K562 (cell line): ENCODE measurements around the gene NELL1. TPM values are rescaled to one million over a fixed set of nuclear protein-coding genes. Genes with fewer than 3 reads are reported as not detected.

Source experiments
- ATAC-seq: fragments of 200-7000 bp; cut with Tn5 transposase; 3 replicates; pipeline ENCODE4 v1.9.1; 2020; ENCODE audit warnings: moderate library complexity
- BruUV-seq: library from RNA; stranded (reverse); fragments of 400-500 nt; replicated peaks from 2 replicates; lab custom pipeline; 2021; lab: Mats Ljungman, UMichigan
- CTCF ChIA-PET: fragments of 300-600 bp; formaldehyde crosslinking; extraction: SDS; loops from one replicate; lab custom pipeline; 2021; ENCODE audit warnings: low intra/inter-chr PET ratio; lab: Yijun Ruan, JAX
- POLR2A ChIA-PET: fragments of 300-600, 350-650 bp; sonication (Branson Sonifier 250); formaldehyde crosslinking; extraction: SDS; loops from one replicate; lab custom pipeline; 2021; ENCODE audit warnings: antibody characterized with exemption, inconsistent platforms; lab: Yijun Ruan, JAX
- DNase-seq, 4 experiments: peaks; one replicate each; pipeline versions ENCODE4 v3.0.0 to v3.0.0-alpha.2; 2011 to 2018; ENCODE audit warnings: low spot score in 3 of 4, mixed read lengths in 3 of 4; ENCODE audit errors: extremely low read depth in 1 of 4
- FAIRE-seq: peaks from 2 replicates; lab custom pipeline; 2011; peaks lifted over from hg19 to GRCh38; lab: Jason Lieb, UNC
- H2AFZ ChIP-seq: 2 replicates; pipeline ENCODE4 v1.6.0; 2011; ENCODE audit warnings: low read depth, low read length, control low read depth, inconsistent platforms
- H3K27ac ChIP-seq: fragments of 200-600 bp; 3 replicates; pipeline ENCODE4 v1.8.0; 2011; ENCODE audit warnings: low read depth, mild to moderate bottlenecking, control low read depth, inconsistent platforms, low read length, moderate library complexity, mixed read lengths; ENCODE audit errors: extremely low read depth
- H3K27me3 ChIP-seq, 2 experiments: fragments of 300-600 bp in 1 of 2; 2 replicates in 1 of 2; 3 replicates in 1 of 2; pipeline versions ENCODE4 v1.6.0 to v1.8.0; 2011; ENCODE audit warnings: inconsistent platforms in 2 of 2, low read length in 2 of 2, mild to moderate bottlenecking in 1 of 2, mixed read lengths in 1 of 2, moderate library complexity in 1 of 2; ENCODE audit not compliant: control insufficient read depth in 2 of 2, insufficient read depth in 2 of 2
- H3K36me3 ChIP-seq: fragments of 300-600 bp; 3 replicates; pipeline ENCODE4 v1.8.0; 2011; ENCODE audit warnings: mild to moderate bottlenecking, low read length, inconsistent platforms; ENCODE audit not compliant: control insufficient read depth, insufficient read depth
- H3K4me1 ChIP-seq, 2 experiments: fragments of 200-600 bp in 1 of 2; replicated peaks in 1 of 2; 2 replicates in 1 of 2; 3 replicates in 1 of 2; pipeline versions ENCODE4 v1.5.1 to v1.8.0; 2011; ENCODE audit warnings: inconsistent platforms in 2 of 2, low read length in 2 of 2, mild to moderate bottlenecking in 1 of 2, mixed read lengths in 1 of 2, moderate library complexity in 1 of 2; ENCODE audit not compliant: control insufficient read depth in 2 of 2, insufficient read depth in 2 of 2
- H3K4me2 ChIP-seq: 2 replicates; pipeline ENCODE4 v1.6.1; 2011; ENCODE audit warnings: low read length, control low read depth, inconsistent platforms, mixed read lengths; ENCODE audit not compliant: insufficient read depth
- H3K4me3 ChIP-seq: fragments of 200-600 bp; sonication (generic), shearing (Covaris generic); 2 replicates; pipeline ENCODE4 v1.5.1; 2016; ENCODE audit warnings: control low read depth, inconsistent platforms
- H3K79me2 ChIP-seq: fragments of 200-600 bp; 3 replicates; pipeline ENCODE4 v1.8.0; 2011; ENCODE audit warnings: low read length, inconsistent platforms; ENCODE audit not compliant: control insufficient read depth, insufficient read depth
- H3K9ac ChIP-seq, 2 experiments: 2 replicates each; pipeline versions ENCODE4 v1.6.0 to v1.6.1; 2011; ENCODE audit warnings: low read depth in 2 of 2, low read length in 2 of 2, control low read depth in 1 of 2, inconsistent platforms in 1 of 2, mild to moderate bottlenecking in 1 of 2, mixed read lengths in 1 of 2; ENCODE audit not compliant: insufficient read depth in 1 of 2
- H3K9me1 ChIP-seq: one replicate; pipeline ENCODE4 v1.6.0; 2011; ENCODE audit warnings: inconsistent platforms, mild to moderate bottlenecking, low read length, moderate library complexity; ENCODE audit not compliant: control insufficient read depth, insufficient read depth
- H3K9me3 ChIP-seq: replicated peaks from 2 replicates; pipeline ENCODE4 v1.5.1; 2011; ENCODE audit warnings: low read depth, low read length, inconsistent platforms; ENCODE audit not compliant: control insufficient read depth, insufficient read depth
- H4K20me1 ChIP-seq: replicated peaks from 2 replicates; pipeline ENCODE4 v1.6.1; 2011; ENCODE audit warnings: low read length, inconsistent platforms, mixed read lengths; ENCODE audit not compliant: control insufficient read depth, insufficient read depth
- ATF2 ChIP-seq: sonication (generic); formaldehyde crosslinking; IDR thresholded peaks from 2 replicates; pipeline ENCODE4 v1.8.1; 2022; ENCODE audit warnings: missing genetic modification reagents
- CBX5 ChIP-seq: IDR thresholded peaks from 2 replicates; pipeline ENCODE4 v1.6.1; 2014; ENCODE audit warnings: low read depth, borderline replicate concordance
- ELF2 ChIP-seq: fragments of 250-450 bp; sonication (Bioruptor Pico); IDR thresholded peaks from 2 replicates; pipeline ENCODE4 v1.5.0; 2021; ENCODE audit warnings: mild to moderate bottlenecking
- EZH2 ChIP-seq: IDR thresholded peaks from 2 replicates; pipeline ENCODE4 v1.6.1; 2012; ENCODE audit warnings: low read depth, mild to moderate bottlenecking, inconsistent platforms, low read length, borderline replicate concordance
- GABPB1 ChIP-seq: sonication (generic); formaldehyde crosslinking; IDR thresholded peaks from 2 replicates; pipeline ENCODE4 v1.8.0; 2022; ENCODE audit warnings: mild to moderate bottlenecking, missing genetic modification reagents
- RBFOX2 ChIP-seq: fragments of 200-400 bp; formaldehyde crosslinking; IDR thresholded peaks from 2 replicates; pipeline ENCODE4 v1.6.1; 2017; ENCODE audit warnings: low read depth, mild to moderate bottlenecking, low read length, moderate library complexity
- ZNF124 ChIP-seq: sonication (generic); formaldehyde crosslinking; IDR thresholded peaks from 2 replicates; pipeline ENCODE4 v1.8.1; 2022; ENCODE audit warnings: missing genetic modification reagents
- ZNF707 ChIP-seq: fragments of 250-450 bp; sonication (Bioruptor Pico); conservative IDR thresholded peaks from 2 replicates; pipeline ENCODE4 v1.8.0; 2022; ENCODE audit warnings: inconsistent platforms, mild to moderate bottlenecking, moderate library complexity
- WGBS: fragments of 100-300 bp; shearing (Covaris generic); methylation state at CpG from one replicate; pipeline ENCODE4 v1.1.6; 2016; ENCODE audit warnings: low coverage, mixed read lengths; ENCODE audit not compliant: insufficient coverage; ENCODE audit errors: missing lambda C conversion rate; 5-methylcytosine and 5-hydroxymethylcytosine counted together
- in situ Hi-C: fragments of 300-500 bp; cut with MboI; formaldehyde crosslinking; loops from 4 replicates; pipeline ENCODE4 v1.15.0; 2018; ENCODE audit warnings: inconsistent platforms, mixed read lengths
- intact Hi-C: fragments of 100-400 bp; cut with micrococcal nuclease; formaldehyde crosslinking; loops from 2 replicates; pipeline ENCODE4 v1.14.2; 2022
- polyA plus RNA-seq, 8 experiments: library from polyadenylated mRNA; depleted of rRNA in 4 of 8; stranded (reverse) in 5 of 8; unstranded in 3 of 8; fragments of >200 nt; fragmentation: Nextera tagmentation in 2 of 8; fragmentation: Illumina TruSeq in 1 of 8; extraction: Ambion mirVana in 2 of 8; extraction: Trizol in 1 of 8; gene quantifications; 2 replicates each; pipeline versions ENCODE4 v1.2.1 to v1.2.3, GENCODE V29; 2011 to 2014; ENCODE audit warnings: inconsistent platforms in 1 of 8, missing spikeins in 1 of 8
- total RNA-seq, 7 experiments: library from RNA; depleted of rRNA in 6 of 7; stranded (reverse); fragments of >200 nt in 6 of 7; fragmentation: Illumina TruSeq in 2 of 7; extraction: Trizol in 2 of 7; gene quantifications; 2 replicates each; pipeline versions ENCODE4 v1.2.1 to v1.2.3, GENCODE V29; 2011 to 2021; ENCODE audit warnings: low replicate concordance in 1 of 7
- TF ChIP-seq, protein P1 (sequence below): sonication (generic); formaldehyde crosslinking; IDR thresholded peaks from 2 replicates; pipeline ENCODE4 v1.8.0; 2022; ENCODE audit warnings: mild to moderate bottlenecking, missing genetic modification reagents

Gene NELL1
- total and polyA plus RNA-seq, 9 of the 15 experiments (the other 6 are each of a cell fraction or from before 2014, with no cell fraction given), result not detected

- BruUV-seq, result no TSS peak
- no peak for DNase-seq
- H3K27ac ChIP-seq, result no peak overlapping the region
- ChIA-PET POLR2A (no interaction called here), CTCF (no interaction called here)
- no peaks in the 10 kb centered on the region for H3K36me3 ChIP-seq
- no peaks in the 10 kb centered on the region for H3K9me1 ChIP-seq
- H4K20me1 ChIP-seq, result no peaks in the 10 kb centered on the region
- intact Hi-C loops (no loop called here), in situ Hi-C loops (no loop called here)
- ATAC-seq, result no peak
- no peak for TF ChIP-seq GABPB1 (CRISPR knock-in tag)
- TF ChIP-seq RBFOX2, result no peak
- TF ChIP-seq ELF2 (CRISPR knock-in tag), result no peak
- TF ChIP-seq CBX5, result no peak
- no peak for TF ChIP-seq ATF2 (CRISPR knock-in tag)
- TF ChIP-seq ZNF124 (CRISPR knock-in tag), result no peak
- no peak for TF ChIP-seq EZH2
- TF ChIP-seq ZNF707 (CRISPR knock-in tag), result no peak
- TF ChIP-seq, protein P1, sequence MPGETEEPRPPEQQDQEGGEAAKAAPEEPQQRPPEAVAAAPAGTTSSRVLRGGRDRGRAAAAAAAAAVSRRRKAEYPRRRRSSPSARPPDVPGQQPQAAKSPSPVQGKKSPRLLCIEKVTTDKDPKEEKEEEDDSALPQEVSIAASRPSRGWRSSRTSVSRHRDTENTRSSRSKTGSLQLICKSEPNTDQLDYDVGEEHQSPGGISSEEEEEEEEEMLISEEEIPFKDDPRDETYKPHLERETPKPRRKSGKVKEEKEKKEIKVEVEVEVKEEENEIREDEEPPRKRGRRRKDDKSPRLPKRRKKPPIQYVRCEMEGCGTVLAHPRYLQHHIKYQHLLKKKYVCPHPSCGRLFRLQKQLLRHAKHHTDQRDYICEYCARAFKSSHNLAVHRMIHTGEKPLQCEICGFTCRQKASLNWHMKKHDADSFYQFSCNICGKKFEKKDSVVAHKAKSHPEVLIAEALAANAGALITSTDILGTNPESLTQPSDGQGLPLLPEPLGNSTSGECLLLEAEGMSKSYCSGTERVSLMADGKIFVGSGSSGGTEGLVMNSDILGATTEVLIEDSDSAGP (CRISPR knock-in tag), result no peak
- no peak overlapping the region for H3K4me2 ChIP-seq
- H3K9me3 ChIP-seq, result no peaks in the 10 kb centered on the region
- no peak overlapping the region for H3K4me3 ChIP-seq
- 5% methylated on average over 2 of the region's 2 CpGs for WGBS
- FAIRE-seq, result no peak
- H3K79me2 ChIP-seq, result no peaks in the 10 kb centered on the region
- no peaks in the 10 kb centered on the region for H3K27me3 ChIP-seq
- no peak overlapping the region for H3K9ac ChIP-seq
- no peak overlapping the region for H2AFZ ChIP-seq
- H3K4me1 ChIP-seq, result no peaks in the 10 kb centered on the region
These were observed 746.2 kb downstream of the NELL1 start for GRCh38 chr11:21415606-21416005.
